ENCODE results near the gene CLIC4.
"Not testable (repeated sequence)": the region's sequence is repeated elsewhere in the genome, so short reads cannot be mapped to it uniquely, and the experiment has no call there.

Gene CLIC4

GRCh38 chr1:24803220-24803619 lies 58.0 kb downstream of the CLIC4 start:
- in situ Hi-C loops (cut with MboI; ENCODE audit: low sequenced_read_pairs) = no loop called here

GRCh38 chr1:24803987-24804530 lies 58.8 kb downstream of the CLIC4 start:
- in situ Hi-C loops (cut with MboI; ENCODE audit: low sequenced_read_pairs) = no loop called here

GRCh38 chr1:24805534-24806301 lies 60.5 kb downstream of the CLIC4 start:
- in situ Hi-C loops (cut with MboI; ENCODE audit: low sequenced_read_pairs) = no loop called here

- in situ Hi-C loops (cut with MboI; ENCODE audit: low sequenced_read_pairs) = no loop called here
Measured at GRCh38 chr1:24806588-24806987, 61.3 kb downstream of the CLIC4 start.

GRCh38 chr1:24811494-24811893 lies 66.2 kb downstream of the CLIC4 start:
- in situ Hi-C loops (cut with MboI; ENCODE audit: low sequenced_read_pairs) = not testable (repeated sequence)

GRCh38 chr1:24820221-24820620 lies 75.0 kb downstream of the CLIC4 start:
- in situ Hi-C loops (cut with MboI; ENCODE audit: low sequenced_read_pairs) = loop anchor here (10.0 kb wide), 1 partner anchor 125 kb away; no protein-coding TSS in a partner anchor

GRCh38 chr1:24822887-24823286 lies 77.6 kb downstream of the CLIC4 start:
- in situ Hi-C loops (cut with MboI; ENCODE audit: low sequenced_read_pairs) = loop anchor here (10.0 kb wide), 1 partner anchor 128 kb away; no protein-coding TSS in a partner anchor

GRCh38 chr1:24823486-24823885 lies 78.2 kb downstream of the CLIC4 start:
- in situ Hi-C loops (cut with MboI; ENCODE audit: low sequenced_read_pairs) = loop anchor here (10.0 kb wide), 1 partner anchor 129 kb away; no protein-coding TSS in a partner anchor

- in situ Hi-C loops (cut with MboI; ENCODE audit: low sequenced_read_pairs) = loop anchor here (10.0 kb wide), 1 partner anchor 130 kb away; no protein-coding TSS in a partner anchor
Measured at GRCh38 chr1:24825174-24825573, 79.9 kb downstream of the CLIC4 start.

- in situ Hi-C loops (cut with MboI; ENCODE audit: low sequenced_read_pairs) = loop anchor here (10.0 kb wide), 1 partner anchor 132 kb away; no protein-coding TSS in a partner anchor
Measured at GRCh38 chr1:24826510-24826909, 81.3 kb downstream of the CLIC4 start.

GRCh38 chr1:24827379-24828135 lies 82.3 kb downstream of the CLIC4 start:
- in situ Hi-C loops (cut with MboI; ENCODE audit: low sequenced_read_pairs) = loop anchor here (10.0 kb wide), 1 partner anchor 133 kb away; no protein-coding TSS in a partner anchor

GRCh38 chr1:24828183-24828886 lies 83.1 kb downstream of the CLIC4 start:
- in situ Hi-C loops (cut with MboI; ENCODE audit: low sequenced_read_pairs) = loop anchor here (10.0 kb wide), 1 partner anchor 134 kb away; no protein-coding TSS in a partner anchor

GRCh38 chr1:24828887-24829192 lies 83.6 kb downstream of the CLIC4 start:
- in situ Hi-C loops (cut with MboI; ENCODE audit: low sequenced_read_pairs) = loop anchor here (10.0 kb wide), 1 partner anchor 134 kb away; no protein-coding TSS in a partner anchor

- in situ Hi-C loops (cut with MboI; ENCODE audit: low sequenced_read_pairs) = no loop called here
Measured at GRCh38 chr1:24830680-24831272, 85.5 kb downstream of the CLIC4 start.

- in situ Hi-C loops (cut with MboI; ENCODE audit: low sequenced_read_pairs) = no loop called here
Measured at GRCh38 chr1:24841593-24841992, 96.3 kb downstream of the CLIC4 start.

GRCh38 chr1:24846671-24847070 lies 101.4 kb downstream of the CLIC4 start:
- in situ Hi-C loops (cut with MboI; ENCODE audit: low sequenced_read_pairs) = no loop called here

GRCh38 chr1:24847995-24848881 lies 103.0 kb downstream of the CLIC4 start:
- in situ Hi-C loops (cut with MboI; ENCODE audit: low sequenced_read_pairs) = no loop called here

- in situ Hi-C loops (cut with MboI; ENCODE audit: low sequenced_read_pairs) = loop anchor here (10.0 kb wide), 1 partner anchor 355 kb away; no protein-coding TSS in a partner anchor
Measured at GRCh38 chr1:24849672-24850295, 104.5 kb downstream of the CLIC4 start.
